PC-3 (cell line): ENCODE data around the gene SIDT1.

Experiments
- CTCF ChIP-seq: fragments of 300-600 bp; sonication (generic); conservative IDR thresholded peaks from 2 replicates; pipeline ENCODE4 v1.5.1; 2017; ENCODE audit warnings: antibody characterized with exemption, low read depth, mild to moderate bottlenecking, low read length
- EZH2 ChIP-seq: fragments of 300-600 bp; sonication (generic); IDR thresholded peaks from one replicate; pipeline ENCODE4 v1.6.1; 2017; ENCODE audit warnings: antibody characterized with exemption, mild to moderate bottlenecking, low read length; ENCODE audit not compliant: unreplicated experiment

- TF ChIP-seq CTCF (no peak), EZH2 (no peak)
Measured at GRCh38 chr3:113505867-113506266, 26.5 kb upstream of the SIDT1 start.
